Measurements from ENCODE around the gene CCNQ. TPM values are rescaled to one million over a fixed set of nuclear protein-coding genes. Genes with fewer than 3 reads are reported as not detected.

The CCNQ gene
- total and polyA plus RNA-seq, 4 donors: 8.9 to 14.7 (median 9.8) TPM

DNA sequence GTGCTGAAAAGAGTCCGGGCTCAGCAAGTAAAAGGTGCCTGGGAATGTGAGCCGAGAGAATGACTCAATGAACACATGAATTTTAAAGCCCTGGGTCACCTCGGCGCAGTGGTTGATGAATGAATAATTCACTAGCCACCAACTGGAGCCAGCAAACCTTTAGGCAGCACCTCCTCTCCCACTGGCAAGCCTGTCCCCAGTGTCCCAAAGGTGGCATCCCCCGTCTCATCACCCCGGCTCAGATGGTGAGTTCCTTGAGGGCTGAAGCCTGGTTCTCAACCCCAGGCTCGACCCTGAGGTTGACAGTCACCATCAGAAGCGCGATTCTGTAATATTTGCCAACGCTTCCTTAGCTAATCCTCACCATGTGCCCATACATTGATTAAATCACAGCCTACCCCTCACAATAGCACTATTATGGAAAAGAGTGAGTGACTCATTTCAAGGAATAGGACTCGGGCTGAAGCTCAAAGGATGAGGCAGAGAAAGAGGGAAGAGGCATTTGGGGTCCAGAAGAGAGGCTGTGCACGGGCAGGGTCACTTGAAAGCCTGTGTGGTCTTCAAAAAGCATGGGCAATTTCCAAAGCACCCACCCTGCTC, 2.7 kb upstream of the CCNQ start:
- Histone ChIP-seq H3K4me3 (ENCODE audit: low read depth in 1 of 3, low read length in 3 of 3) (no peak overlapping the region), H3K9ac (ENCODE audit: low read depth in 1 of 2, low read length in 2 of 2) (no peak overlapping the region), H3K9me3 (ENCODE audit: control insufficient read depth in 4 of 4, low read length in 3 of 4) (no peaks in the 10 kb centered on the region), H3K36me3 (ENCODE audit: control insufficient read depth in 4 of 4, insufficient read depth in 3 of 4, low read depth in 1 of 4, low read length in 3 of 4) (no peaks in the 10 kb centered on the region), H3K27me3 (ENCODE audit: control insufficient read depth in 4 of 4, insufficient read depth in 4 of 4, low read length in 3 of 4) (no peaks in the 10 kb centered on the region), H3K4me1 (ENCODE audit: control insufficient read depth in 4 of 4, insufficient read depth in 4 of 4, low read length in 3 of 4) (peaks cover 0 to 24% (median 12%) of the 10 kb centered on the region in 4 donors), H3K27ac (ENCODE audit: low read depth in 1 of 2, low read length in 2 of 2) (no peak overlapping the region)
- TF ChIP-seq HNF4A (conservative IDR thresholded peaks at IDR 0.05) (no peak), FOXA1 (IDR thresholded peaks at IDR 0.05) (no peak), SP1 (IDR thresholded peaks at IDR 0.05) (no peak)
- TF ChIP-seq, protein P1, sequence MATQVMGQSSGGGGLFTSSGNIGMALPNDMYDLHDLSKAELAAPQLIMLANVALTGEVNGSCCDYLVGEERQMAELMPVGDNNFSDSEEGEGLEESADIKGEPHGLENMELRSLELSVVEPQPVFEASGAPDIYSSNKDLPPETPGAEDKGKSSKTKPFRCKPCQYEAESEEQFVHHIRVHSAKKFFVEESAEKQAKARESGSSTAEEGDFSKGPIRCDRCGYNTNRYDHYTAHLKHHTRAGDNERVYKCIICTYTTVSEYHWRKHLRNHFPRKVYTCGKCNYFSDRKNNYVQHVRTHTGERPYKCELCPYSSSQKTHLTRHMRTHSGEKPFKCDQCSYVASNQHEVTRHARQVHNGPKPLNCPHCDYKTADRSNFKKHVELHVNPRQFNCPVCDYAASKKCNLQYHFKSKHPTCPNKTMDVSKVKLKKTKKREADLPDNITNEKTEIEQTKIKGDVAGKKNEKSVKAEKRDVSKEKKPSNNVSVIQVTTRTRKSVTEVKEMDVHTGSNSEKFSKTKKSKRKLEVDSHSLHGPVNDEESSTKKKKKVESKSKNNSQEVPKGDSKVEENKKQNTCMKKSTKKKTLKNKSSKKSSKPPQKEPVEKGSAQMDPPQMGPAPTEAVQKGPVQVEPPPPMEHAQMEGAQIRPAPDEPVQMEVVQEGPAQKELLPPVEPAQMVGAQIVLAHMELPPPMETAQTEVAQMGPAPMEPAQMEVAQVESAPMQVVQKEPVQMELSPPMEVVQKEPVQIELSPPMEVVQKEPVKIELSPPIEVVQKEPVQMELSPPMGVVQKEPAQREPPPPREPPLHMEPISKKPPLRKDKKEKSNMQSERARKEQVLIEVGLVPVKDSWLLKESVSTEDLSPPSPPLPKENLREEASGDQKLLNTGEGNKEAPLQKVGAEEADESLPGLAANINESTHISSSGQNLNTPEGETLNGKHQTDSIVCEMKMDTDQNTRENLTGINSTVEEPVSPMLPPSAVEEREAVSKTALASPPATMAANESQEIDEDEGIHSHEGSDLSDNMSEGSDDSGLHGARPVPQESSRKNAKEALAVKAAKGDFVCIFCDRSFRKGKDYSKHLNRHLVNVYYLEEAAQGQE (IDR thresholded peaks at IDR 0.05): no peak
- TF ChIP-seq, protein P2, sequence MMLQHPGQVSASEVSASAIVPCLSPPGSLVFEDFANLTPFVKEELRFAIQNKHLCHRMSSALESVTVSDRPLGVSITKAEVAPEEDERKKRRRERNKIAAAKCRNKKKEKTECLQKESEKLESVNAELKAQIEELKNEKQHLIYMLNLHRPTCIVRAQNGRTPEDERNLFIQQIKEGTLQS (IDR thresholded peaks at IDR 0.05): no peak
- DNase-seq (ENCODE audit: low spot score): no peak
- WGBS: 95% methylated on average over 12 of the region's 12 CpGs

DNA sequence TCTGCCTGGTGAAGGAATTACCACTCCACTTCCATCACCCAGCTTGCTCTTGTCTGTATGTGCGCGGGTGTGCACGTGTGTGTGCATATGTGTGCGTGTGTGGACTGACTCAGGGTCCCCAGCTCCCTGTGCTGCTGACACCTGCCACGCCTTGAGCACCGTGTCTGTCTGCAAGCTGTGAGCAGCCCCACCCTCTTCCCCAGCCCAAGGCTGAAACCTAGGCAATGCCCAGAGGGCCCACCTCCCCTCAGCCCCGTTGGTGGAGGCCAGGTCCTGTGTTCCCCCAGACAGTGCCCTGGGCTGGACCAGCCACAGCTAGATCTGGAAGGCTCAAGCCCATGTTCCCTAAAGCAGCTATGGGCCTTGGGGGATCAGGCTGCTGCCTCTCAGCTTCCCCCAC, 2.0 kb upstream of the CCNQ start:
- 87% methylated on average over 7 of the region's 7 CpGs for WGBS
- Histone ChIP-seq H3K9ac (ENCODE audit: low read depth in 1 of 2, low read length in 2 of 2) (no peak overlapping the region), H3K27ac (ENCODE audit: low read depth in 1 of 2, low read length in 2 of 2) (no peak overlapping the region), H3K36me3 (ENCODE audit: control insufficient read depth in 4 of 4, insufficient read depth in 3 of 4, low read depth in 1 of 4, low read length in 3 of 4) (no peaks in the 10 kb centered on the region), H3K27me3 (ENCODE audit: control insufficient read depth in 4 of 4, insufficient read depth in 4 of 4, low read length in 3 of 4) (no peaks in the 10 kb centered on the region), H3K4me3 (ENCODE audit: low read depth in 1 of 3, low read length in 3 of 3) (no peak overlapping the region), H3K4me1 (ENCODE audit: control insufficient read depth in 4 of 4, insufficient read depth in 4 of 4, low read length in 3 of 4) (peaks cover 0 to 24% (median 12%) of the 10 kb centered on the region in 4 donors), H3K9me3 (ENCODE audit: control insufficient read depth in 4 of 4, low read length in 3 of 4) (no peaks in the 10 kb centered on the region)
- TF ChIP-seq GABPA (IDR thresholded peaks at IDR 0.05 in 1 of 2, conservative IDR thresholded peaks at IDR 0.05 in 1 of 2) (no peak), JUND (IDR thresholded peaks at IDR 0.05) (no peak), TAF1 (conservative IDR thresholded peaks at IDR 0.05) (no peak), SP1 (IDR thresholded peaks at IDR 0.05) (no peak), EGR1 (IDR thresholded peaks at IDR 0.05; ENCODE audit: low read depth in 2 of 2) (no peak), FOXA2 (IDR thresholded peaks at IDR 0.05) (no peak), RXRA (IDR thresholded peaks at IDR 0.05) (no peak), HNF4A (conservative IDR thresholded peaks at IDR 0.05) (no peak), NR2F2 (IDR thresholded peaks at IDR 0.05) (no peak), FOXA1 (IDR thresholded peaks at IDR 0.05) (no peak), YY1 (IDR thresholded peaks at IDR 0.05) (no peak), HNF4G (IDR thresholded peaks at IDR 0.05) (no peak), RAD21 (IDR thresholded peaks at IDR 0.05) (no peak)
- TF ChIP-seq, protein P3, sequence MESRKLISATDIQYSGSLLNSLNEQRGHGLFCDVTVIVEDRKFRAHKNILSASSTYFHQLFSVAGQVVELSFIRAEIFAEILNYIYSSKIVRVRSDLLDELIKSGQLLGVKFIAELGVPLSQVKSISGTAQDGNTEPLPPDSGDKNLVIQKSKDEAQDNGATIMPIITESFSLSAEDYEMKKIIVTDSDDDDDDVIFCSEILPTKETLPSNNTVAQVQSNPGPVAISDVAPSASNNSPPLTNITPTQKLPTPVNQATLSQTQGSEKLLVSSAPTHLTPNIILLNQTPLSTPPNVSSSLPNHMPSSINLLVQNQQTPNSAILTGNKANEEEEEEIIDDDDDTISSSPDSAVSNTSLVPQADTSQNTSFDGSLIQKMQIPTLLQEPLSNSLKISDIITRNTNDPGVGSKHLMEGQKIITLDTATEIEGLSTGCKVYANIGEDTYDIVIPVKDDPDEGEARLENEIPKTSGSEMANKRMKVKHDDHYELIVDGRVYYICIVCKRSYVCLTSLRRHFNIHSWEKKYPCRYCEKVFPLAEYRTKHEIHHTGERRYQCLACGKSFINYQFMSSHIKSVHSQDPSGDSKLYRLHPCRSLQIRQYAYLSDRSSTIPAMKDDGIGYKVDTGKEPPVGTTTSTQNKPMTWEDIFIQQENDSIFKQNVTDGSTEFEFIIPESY (IDR thresholded peaks at IDR 0.05): no peak
- TF ChIP-seq, protein P4, sequence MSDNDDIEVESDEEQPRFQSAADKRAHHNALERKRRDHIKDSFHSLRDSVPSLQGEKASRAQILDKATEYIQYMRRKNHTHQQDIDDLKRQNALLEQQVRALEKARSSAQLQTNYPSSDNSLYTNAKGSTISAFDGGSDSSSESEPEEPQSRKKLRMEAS (IDR thresholded peaks at IDR 0.05): no peak
- TF ChIP-seq, protein P1 (IDR thresholded peaks at IDR 0.05): no peak
- TF ChIP-seq, protein P5, sequence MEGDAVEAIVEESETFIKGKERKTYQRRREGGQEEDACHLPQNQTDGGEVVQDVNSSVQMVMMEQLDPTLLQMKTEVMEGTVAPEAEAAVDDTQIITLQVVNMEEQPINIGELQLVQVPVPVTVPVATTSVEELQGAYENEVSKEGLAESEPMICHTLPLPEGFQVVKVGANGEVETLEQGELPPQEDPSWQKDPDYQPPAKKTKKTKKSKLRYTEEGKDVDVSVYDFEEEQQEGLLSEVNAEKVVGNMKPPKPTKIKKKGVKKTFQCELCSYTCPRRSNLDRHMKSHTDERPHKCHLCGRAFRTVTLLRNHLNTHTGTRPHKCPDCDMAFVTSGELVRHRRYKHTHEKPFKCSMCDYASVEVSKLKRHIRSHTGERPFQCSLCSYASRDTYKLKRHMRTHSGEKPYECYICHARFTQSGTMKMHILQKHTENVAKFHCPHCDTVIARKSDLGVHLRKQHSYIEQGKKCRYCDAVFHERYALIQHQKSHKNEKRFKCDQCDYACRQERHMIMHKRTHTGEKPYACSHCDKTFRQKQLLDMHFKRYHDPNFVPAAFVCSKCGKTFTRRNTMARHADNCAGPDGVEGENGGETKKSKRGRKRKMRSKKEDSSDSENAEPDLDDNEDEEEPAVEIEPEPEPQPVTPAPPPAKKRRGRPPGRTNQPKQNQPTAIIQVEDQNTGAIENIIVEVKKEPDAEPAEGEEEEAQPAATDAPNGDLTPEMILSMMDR (IDR thresholded peaks at IDR 0.05; ENCODE audit: low read depth, low read length, missing input control): no peak
- TF ChIP-seq, protein P2 (IDR thresholded peaks at IDR 0.05): no peak
- no peak for DNase-seq (ENCODE audit: low spot score)

All from liver (tissue), 9 donors.